T follicular helper cell (primary cell): Measurements from ENCODE around the gene CMTM7.

Experiments
- DNase-seq: peaks from one replicate; pipeline ENCODE4 v3.0.0-alpha.2; 2020; ENCODE audit warnings: low read depth

The CMTM7 gene

GRCh38 chr3:32488474-32489008, 96.9 kb downstream of the CMTM7 start:
- DNase-seq: no peak

GRCh38 chr3:32492684-32493436, 101.2 kb downstream of the CMTM7 start:
- no peak for DNase-seq

- DNase-seq: no peak
These were observed 102.1 kb downstream of the CMTM7 start for GRCh38 chr3:32493437-32494414.

GRCh38 chr3:32495085-32495484, 103.4 kb downstream of the CMTM7 start:
- no peak for DNase-seq

GRCh38 chr3:32495609-32496008, 104.0 kb downstream of the CMTM7 start:
- DNase-seq: no peak

- no peak for DNase-seq
These were observed 106.6 kb downstream of the CMTM7 start for GRCh38 chr3:32498252-32498651.

GRCh38 chr3:32498992-32499391, 107.3 kb downstream of the CMTM7 start:
- DNase-seq: no peak

- no peak for DNase-seq
These were observed 107.9 kb downstream of the CMTM7 start for GRCh38 chr3:32499585-32499984.

GRCh38 chr3:32500231-32500630, 108.6 kb downstream of the CMTM7 start:
- DNase-seq: no peak

- no peak for DNase-seq
These were observed 109.5 kb downstream of the CMTM7 start for GRCh38 chr3:32500880-32501782.

GRCh38 chr3:32501783-32502117, 110.1 kb downstream of the CMTM7 start:
- no peak for DNase-seq

- DNase-seq: peak; percentile 65
These were observed 110.7 kb downstream of the CMTM7 start, which contains the start of gene CMTM6 for GRCh38 chr3:32502118-32502945. TSS of gene CMTM6 (minus strand) at chr3:32502852. CDS start at chr3:32502745, 107 bp downstream.

GRCh38 chr3:32502946-32503286, 111.3 kb downstream of the CMTM7 start:
- DNase-seq: no peak
